ENCODE data around the gene POLQ.
"Not testable (repeated sequence)": the region's sequence is repeated elsewhere in the genome, so short reads cannot be mapped to it uniquely, and the experiment has no call there.

POLQ gene

DNA sequence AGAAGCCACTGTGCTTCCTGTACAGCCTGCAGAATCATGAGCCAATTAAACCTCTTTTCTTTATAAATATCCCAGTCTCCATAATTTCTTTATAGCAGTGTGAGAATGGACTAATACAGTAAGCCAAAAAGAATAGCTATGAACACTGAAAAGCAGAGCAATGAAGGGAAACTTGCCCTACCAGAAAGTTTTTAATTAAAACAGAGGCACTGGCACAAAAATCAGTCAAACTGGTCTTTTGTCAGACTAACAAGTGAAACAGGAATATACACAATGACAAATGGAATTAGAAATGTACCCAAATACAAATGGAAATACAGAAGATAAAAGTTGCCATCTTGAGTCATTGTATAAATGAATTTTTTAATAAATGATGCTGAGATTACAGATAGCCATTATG, 40.5 kb downstream of the POLQ start:
- DNase-seq = no peak

DNA sequence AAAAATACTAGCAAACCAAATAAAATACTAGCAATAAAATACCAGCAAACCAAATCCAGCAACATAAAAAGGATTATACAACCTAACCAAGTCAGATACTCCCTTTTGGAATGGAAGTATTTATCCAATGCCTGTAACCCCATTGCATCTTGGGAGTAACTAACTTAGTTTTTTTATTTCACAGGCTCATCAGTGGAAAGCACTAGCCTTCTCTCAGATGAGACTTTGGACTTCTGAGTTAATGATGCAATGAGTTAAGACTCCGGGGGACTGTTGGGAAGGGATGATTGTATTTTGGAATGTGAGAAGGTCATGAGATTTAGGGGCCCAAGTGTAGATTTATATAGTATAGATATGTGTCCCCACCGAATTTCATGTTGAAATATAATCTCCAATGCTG, 41.2 kb downstream of the POLQ start:
- DNase-seq = no peak

DNA sequence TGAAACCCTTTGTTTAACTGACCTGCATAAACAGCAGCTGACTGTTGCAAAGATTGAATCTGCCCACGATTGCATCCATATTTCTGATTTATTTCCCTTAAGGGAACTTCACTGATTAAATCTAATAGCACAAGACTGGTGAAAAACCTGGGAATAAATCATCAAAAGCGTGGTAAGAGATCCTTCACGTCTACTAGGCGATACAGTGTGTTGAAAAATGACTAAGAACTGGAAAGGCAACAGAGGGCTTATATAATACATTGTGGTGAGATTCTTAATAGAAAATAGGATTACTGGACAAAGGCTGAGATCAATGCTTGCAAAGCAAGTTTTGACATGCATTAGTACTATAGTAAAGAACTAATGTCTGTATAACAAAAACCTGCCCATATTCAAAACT, 49.0 kb downstream of the POLQ start:
- no peak for DNase-seq

DNA sequence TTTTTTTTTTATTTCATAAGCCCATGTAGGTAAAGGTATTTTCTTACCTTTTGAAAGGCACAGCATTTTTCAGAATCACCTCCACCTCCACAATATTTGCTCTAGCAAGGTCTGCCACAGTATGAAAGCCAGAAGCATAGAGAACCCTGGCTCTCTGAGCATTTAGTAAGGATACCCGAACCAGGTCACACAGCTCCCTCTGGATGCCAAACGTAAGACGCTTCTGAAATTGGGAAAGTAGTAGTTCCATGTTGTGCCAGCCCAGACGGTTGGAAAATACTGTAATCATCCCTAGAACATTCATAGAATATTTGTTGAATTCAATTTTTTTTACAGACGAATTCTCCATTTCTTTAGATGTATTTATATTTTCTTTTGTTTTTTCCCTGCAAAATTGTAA, 52.4 kb downstream of the POLQ start:
- DNase-seq = no peak

DNA sequence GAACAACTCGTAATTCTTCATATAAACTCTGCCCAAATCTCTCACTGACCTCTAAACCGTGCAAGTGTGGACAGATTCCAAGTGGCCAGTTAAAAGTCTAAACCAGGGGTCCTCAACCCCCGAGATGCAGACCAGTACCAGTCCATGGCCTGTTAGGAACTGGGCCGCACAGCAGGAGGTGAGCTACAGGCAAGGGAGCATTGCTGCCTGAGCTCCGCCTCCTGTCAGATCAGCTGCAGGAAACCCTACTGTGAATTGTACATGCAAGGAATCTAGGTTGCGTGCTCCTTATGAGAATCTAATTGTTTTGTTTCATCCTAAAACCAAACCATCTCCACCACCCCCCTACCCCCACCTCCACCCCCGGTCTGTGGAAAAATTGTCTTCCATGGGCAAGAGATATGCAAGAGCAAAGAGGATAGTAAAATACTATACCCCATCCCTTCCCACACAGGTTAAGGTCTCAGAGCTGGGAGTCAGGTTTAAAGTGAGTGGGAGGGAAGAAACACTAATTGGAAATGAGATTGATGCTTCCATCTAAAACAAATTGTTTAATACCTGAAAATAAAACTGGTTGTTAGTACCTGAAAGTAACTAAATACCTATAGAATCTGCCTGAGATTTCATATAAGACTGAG, 54.0 kb downstream of the POLQ start:
- no peak for DNase-seq

DNA sequence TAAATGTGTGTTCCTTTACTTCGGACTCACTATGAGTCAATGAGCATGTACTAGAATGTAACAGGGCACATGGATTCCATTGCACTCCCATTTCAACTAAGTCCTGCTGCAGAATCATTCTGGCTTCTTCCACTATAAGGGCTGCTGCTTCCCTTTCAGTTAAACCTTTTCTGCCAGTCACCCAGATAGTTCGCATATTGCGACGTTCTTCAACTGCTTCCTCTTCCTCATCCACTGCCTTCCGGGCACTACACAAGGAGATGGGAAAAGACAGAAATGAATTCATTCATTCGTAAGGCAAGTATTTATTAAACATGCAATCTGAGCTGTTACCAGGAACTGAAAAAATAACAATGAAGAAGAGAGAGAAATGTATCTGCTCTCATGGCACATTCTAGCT, 55.6 kb downstream of the POLQ start:
- DNase-seq = no peak

DNA sequence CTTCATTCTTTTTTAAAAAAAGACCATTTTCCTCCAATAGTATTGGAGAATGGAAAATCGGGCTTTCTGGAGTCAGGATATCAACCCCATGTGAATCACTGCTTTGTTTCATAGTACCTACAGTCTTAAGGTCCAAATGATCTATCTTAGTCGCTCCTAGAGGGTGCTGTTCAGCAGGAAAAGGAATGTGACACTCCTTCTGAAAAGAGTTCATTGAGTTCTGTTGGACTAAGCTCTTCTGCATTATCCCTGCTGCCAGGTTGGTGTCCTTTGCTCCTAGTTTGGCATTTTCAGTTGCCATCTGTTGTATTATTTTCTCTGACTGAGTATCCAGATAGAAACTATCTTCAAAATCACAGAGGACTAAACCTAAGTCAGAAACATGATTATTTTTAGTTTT, 57.2 kb downstream of the POLQ start:
- no peak for DNase-seq

DNA sequence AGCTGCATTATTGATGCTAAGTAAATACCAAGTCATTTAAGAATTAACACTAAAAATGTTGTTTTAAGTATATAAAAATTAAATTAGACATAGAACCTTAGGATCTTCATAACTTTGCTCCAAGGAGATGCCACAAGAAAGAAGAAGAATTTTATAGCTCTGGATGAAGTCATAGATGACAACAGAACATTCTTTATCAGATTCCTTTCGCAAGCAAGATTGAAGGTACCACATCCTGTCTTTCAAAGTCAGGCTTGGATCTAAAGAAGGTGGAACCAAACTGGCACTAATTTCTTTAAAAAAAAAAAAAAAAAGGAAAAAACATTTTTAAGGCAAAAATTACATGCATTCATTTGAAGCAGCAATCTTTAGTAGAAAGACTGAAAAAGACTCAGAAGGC, 62.5 kb downstream of the POLQ start:
- DNase-seq = no peak

DNA sequence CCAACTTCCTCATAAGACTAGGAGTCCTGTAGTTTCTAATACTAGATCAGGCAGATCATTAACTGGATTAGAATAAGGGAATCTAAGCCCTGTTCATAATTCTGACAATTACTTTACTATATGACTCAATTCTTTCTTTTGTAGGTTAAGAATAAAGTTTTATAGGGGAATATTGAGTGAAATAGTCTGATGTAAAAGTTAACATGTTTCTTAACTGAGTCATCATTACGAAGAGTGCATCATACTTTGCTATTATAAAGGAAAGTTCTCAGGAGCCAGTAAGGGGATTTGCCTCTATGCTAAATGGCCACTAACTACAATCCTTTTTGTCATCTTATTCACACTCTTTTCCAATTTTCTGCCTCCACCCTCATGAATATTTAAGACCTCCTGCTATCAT, 63.1 kb downstream of the POLQ start:
- DNase-seq = no peak

DNA sequence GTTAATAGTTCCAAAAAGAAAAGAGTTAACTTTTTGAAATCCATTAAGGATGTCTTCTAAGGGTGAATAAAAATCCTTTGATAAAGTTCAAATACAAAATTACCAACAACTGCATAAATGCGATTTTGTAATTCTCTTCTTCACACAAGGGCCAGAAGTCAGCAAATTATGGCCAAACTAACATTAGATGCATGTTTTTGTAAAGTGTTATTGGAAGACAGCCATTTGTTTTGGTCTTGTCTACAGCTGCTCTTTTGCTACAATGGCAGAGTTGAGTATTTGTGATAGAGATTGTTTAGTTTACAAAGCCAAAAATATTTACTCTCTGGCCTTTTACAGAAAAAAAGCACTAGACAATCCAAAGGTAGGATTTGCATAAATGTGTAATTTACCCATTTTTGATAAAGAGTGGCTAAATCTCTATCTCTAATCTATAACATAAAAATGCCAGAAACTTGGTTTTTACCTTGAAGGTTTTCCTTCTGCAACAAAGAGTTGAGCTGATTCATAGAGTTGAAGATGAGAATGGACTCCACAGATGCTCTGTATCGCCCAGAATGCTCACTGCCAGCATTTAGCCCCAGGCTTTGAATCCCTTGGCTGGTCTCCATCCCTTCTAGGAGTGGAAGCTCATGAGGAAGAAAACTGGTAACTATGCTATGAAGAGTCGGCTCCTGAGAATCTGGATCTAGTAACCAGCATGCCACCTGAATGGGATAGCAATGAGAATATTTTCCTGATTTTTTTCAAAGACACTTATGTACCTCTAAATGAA, 64.5 kb downstream of the POLQ start:
- no peak for DNase-seq

DNA sequence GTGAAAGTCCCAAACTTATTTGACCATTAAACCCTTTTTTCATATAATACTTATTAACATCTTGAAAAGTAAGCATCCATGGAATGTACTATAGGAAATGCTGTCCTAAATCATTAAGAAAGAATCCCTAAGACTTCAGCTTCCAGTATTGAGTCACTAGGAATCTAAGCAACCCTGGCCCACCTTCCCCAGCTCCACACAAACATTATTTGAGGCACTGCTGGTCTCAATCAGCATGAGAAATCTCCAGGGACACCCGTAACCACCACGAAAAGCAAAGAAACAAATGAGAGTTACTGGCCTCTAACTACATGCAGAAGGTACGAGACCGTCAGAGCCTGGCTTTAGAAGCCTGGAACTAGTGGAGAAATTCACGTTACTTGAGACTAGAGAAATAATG, 68.2 kb downstream of the POLQ start:
- no peak for DNase-seq

DNA sequence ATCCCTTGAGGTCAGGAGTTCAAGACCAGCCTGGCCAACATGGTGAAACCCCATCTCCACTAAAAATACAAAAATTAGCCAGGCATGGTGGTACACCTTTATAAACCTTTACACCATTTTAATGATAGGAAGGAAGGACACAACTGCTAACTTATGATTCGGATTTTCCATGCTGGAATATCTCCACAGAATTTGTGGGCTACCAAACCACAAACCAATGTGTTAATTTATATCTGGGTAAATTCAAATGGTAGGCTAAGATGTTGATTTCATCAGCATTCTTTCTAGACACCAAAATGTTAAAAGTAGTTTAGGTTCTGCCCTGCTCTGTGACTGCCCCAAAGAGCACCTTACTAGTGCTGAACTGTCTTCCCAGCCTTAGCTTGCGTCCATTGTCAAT, 72.8 kb downstream of the POLQ start:
- DNase-seq = no peak

DNA sequence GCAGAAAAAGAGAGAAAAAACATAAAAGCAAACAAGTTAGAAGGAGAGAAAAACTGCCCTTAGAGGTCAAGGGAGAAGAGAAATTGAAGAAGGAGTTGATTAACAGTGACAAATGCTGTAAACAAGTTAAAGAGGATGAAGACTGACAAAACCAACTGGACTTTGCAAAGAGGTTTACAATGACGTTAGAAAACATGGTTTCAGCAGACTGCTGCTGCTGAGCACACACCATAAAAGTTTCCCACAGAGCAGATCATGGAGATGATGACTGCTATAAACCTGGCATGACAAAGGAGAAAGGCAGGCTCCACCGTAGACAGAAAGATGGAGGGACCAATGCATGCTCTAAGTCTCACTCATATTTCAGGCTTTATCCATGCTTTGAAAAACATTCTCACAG, 78.7 kb downstream of the POLQ start:
- no peak for DNase-seq

DNA sequence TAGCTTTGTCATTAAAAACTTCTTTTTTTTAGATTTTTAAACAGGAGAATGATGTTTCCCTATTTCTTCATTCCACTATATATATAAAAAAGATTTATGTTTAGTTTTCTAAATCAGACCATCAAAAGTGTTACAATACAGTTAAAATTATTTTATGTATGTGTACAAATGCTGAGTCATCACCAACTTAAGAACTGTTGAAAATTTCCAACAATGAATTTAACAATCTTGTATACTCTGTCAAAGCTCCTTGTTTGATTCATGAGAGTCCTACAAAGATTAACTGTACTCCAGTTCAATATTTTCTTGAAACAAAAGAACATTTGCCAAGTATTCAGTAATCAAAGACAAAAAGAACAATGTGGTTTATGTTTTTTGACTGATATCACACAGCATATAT, 82.0 kb downstream of the POLQ start:
- no peak for DNase-seq

DNA sequence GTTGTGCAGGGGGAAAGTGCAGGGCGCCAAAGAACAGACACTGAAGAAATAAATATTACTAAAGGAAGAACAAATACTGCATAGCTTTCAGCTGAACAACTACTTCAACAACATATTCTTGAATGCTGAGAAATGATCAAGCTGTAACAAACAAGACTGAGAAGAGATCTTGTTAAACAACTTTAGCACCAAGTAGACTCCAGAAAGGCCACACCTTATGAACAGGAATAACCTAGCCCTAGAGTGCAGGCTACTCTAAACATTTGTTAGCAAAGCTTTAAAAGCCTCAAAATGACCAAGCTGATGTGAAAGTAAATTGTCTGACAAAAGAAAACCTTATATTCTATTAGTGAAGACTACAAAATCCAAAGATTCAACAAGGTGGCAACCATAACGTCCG, 83.2 kb downstream of the POLQ start:
- DNase-seq = no peak

DNA sequence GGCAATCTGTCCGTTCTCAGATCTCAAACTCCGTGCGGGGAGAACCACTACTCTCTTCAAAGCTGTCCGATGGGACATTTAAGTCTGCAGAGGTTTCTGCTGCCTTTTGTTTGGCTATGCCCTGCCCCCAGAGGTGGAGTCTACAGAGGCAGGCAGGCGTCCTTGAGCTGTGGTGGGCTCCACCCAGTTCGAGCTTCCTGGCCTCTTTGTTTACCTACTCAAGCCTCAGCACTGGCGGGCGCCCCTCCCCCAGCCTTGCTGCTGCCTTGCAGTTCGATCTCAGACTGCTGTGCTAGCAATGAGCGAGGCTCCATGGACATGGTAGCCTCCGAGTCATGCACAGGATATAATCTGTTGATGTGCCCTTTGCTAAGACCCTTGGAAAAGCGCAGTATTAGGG, 94.0 kb downstream of the POLQ start:
- not testable (repeated sequence) for DNase-seq

DNA sequence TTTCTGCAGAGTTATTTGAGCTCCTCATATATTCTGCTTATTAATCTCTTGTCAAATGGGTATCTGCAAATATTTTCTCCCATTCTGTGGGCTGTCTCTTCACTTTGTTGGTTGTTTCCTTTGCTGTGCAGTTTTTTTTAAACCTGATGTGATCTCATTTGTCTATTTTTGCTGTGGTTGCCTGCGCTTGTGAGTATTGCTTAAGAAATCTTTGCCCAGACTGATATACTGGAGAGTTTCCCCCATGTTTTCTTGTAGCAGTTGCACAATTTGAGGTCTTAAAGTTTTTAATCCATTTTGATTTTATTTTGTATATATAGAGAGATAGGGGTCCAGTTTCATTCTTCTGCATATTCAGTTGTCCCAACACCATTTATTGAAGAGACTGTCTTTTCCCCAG, 102.3 kb downstream of the POLQ start:
- DNase-seq = no peak

DNA sequence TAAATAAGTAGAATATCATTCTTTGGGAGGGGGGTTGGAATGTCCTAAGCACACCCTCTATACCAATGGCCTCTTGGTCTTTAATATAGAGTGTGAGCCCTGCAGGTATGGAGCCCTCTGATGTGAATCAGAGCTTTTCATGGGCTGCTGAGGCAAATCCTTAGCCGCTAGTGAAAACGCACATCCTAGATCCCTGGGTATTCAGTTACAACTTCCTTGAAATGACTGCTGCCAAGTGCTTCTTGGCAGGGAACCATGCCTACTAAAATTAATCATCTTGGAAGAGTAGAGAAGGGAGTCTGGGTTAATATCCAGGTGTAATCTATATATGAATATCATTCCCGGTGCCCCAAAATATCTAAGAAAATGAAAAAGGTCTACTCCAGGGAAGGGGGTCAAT, 109.1 kb downstream of the POLQ start:
- DNase-seq = no peak

DNA sequence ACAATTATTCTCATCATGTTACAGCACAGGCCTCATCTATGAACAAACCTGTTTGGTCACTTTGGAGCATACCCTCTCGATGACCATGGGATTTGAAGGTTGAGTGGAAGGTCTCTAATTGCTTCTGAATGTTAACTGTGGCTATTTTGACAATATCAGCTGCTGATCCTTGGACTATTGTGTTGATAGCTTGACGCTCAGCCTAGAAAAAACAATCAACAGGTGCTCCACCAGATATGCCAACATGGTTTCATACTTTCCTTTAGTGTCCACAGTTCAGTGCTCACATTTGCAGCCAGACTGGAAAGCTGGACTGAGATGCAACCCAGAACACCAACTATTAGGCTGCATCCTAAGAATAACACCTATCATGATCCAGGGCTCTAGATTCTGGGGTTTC, 109.7 kb downstream of the POLQ start:
- DNase-seq = no peak

DNA sequence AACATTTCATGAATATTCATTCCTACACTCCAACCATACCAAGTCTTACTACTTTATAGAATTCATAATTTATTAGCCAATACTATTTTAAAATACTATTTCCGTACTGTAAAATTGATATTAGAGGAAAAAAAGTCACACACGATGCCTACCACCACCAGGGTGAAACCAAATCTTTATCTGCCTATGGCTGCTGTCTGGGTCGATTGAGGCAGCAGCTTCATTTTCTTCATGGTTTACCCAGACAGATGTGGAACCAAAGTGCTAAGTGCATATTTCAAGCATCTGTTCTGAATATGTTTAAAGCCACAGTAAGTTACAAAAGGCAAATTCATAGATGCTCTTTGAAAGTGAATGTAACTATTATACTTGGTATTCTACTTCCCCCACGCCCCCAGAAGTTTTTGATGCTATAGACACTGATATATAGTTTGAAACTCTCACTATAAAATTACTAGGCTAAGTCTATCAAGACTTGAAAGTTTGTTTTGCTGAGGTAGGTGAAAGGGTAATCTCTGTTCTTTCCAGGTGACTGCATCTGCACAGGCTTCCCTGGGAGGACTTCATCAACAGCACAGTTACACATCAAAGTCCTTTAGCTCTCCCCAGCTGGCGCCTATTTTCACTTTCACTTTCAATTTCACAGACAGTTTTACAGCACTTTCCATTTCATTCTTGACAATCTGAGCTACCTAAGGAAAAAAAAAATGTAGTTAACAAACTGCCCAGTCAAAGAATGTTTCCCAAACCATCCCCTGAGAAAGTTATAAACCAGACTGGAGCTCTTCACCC, 113.9 kb downstream of the POLQ start:
- peak; percentile 83 for DNase-seq

DNA sequence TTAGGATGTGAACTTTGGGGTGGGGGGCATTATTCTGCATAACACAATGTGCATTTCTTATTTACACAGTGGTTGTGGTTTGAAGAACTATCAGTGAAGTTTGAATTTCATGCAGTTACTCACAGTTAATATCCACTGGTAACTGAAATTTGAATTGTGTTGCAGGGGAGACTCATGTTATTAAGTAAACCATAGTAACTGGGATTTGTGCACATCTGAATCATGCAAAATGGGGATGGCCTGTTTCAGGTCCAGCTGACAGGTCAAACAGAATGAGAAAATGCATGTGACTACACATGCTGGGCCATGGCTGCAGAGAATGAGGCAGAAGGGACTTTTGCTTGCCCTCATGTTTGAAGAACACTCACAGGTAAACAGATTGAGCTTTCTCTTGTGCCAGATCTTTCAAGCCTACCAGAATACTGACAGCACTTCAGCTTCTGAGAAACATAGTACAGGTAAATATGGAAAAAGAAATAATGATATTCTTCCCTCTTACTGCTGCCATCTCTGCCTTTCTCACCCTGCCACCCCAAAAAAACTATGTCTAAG, 115.0 kb downstream of the POLQ start:
- DNase-seq = no peak

DNA sequence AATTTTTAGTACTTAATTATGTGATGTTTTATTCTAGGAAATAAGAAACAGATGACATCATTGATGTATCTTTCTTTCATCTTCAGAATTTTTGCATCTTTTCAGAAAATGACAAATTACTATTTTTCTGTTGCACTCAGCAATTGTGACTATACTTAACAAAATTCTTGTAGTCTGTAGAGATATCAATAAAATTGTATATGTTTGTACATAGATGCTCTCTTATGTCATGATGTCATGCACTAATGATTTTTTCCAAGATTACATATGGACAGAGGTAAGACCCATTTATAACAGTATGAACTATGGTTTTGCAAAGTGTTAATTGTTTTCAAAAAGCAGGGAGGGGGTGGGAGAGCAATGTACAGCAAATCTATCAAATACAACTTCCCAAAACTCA, 121.2 kb downstream of the POLQ start:
- DNase-seq = no peak

DNA sequence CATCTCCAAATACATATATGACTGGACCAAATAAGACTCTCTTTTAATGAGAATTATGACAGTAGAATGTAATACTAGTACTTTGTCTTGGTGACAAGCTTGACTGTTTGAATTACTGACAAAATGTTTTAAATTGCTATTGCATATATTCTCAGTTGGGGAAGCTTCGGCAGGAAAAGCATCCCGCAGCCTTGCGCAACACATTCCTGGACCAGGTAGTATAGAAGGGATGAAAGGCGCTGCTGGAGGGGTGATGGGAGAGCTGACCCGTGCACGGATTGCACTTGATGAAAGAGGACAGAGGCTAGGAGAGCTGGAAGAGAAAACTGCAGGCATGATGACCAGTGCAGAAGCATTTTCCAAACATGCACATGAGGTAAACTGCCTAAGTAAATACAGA, 127.6 kb downstream of the POLQ start:
- no peak for DNase-seq

DNA sequence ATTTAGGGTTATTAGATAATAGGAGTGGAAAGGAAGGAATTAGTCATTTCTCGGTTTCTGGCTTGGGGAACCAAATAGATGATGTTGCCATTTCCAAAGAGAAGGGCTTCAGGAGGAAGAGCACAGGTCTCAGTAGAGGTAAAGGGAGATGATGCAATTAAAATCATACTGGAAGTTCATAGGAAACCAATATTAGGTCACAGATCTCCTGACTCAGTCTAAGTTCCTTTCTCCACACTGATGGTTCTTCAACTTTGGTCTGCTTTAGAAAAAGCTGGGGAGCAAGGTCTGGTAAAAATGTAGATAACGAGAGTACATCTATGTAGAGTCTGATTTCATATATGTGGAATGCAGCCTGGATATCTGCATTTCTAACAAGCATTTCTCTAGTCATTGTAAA, 130.9 kb downstream of the POLQ start:
- DNase-seq = no peak

All from CD4-positive, alpha-beta T cell treated with Interleukin-4 for 4 hours (primary cell).